ENCODE results near the gene CCHCR1.

The CCHCR1 gene

GRCh38 chr6:31115941-31116560 is 41.6 kb downstream of the CCHCR1 start:
- no peaks in the 10 kb centered on the region for H3F3A ChIP-seq (ENCODE audit: insufficient read depth)
- no peak overlapping the region for H3K27ac ChIP-seq (ENCODE audit: low read depth, low read length)
- H3K4me2 ChIP-seq (ENCODE audit: low read depth, low read length, poor library complexity, severe bottlenecking), result no peak overlapping the region
- TF ChIP-seq EZH2phosphoT487 (conservative IDR thresholded peaks at IDR 0.05; ENCODE audit: low read length) (no peak), CTCF (IDR thresholded peaks at IDR 0.05; ENCODE audit: insufficient read depth, low read length, poor library complexity, severe bottlenecking) (no peak)
- no peaks in the 10 kb centered on the region for H4K20me1 ChIP-seq (ENCODE audit: low read depth, low read length)
- H3K27me3 ChIP-seq (ENCODE audit: low read length), result no peaks in the 10 kb centered on the region
- H3K9me3 ChIP-seq (ENCODE audit: insufficient read depth, low read length), result no peaks in the 10 kb centered on the region
- H3K36me3 ChIP-seq (ENCODE audit: low read length), result no peaks in the 10 kb centered on the region
- H3K79me2 ChIP-seq (ENCODE audit: insufficient read depth, low read length), result no peaks in the 10 kb centered on the region
- H3K9me2 ChIP-seq (replicated peaks; ENCODE audit: insufficient read depth, low read length), result no peaks in the 10 kb centered on the region
- no peak overlapping the region for H3K4me3 ChIP-seq (ENCODE audit: insufficient read depth, low read length, poor library complexity, severe bottlenecking)
- H3K9ac ChIP-seq (ENCODE audit: low read length), result no peak overlapping the region
- no peak overlapping the region for H2AFZ ChIP-seq (ENCODE audit: low read depth, low read length, severe bottlenecking)

- H3K27ac ChIP-seq (ENCODE audit: low read depth, low read length), result no peak overlapping the region
- no peaks in the 10 kb centered on the region for H3F3A ChIP-seq (ENCODE audit: insufficient read depth)
- H3K36me3 ChIP-seq (ENCODE audit: low read length), result no peaks in the 10 kb centered on the region
- H3K9ac ChIP-seq (ENCODE audit: low read length), result no peak overlapping the region
- H3K9me2 ChIP-seq (replicated peaks; ENCODE audit: insufficient read depth, low read length), result no peaks in the 10 kb centered on the region
- no peaks in the 10 kb centered on the region for H3K27me3 ChIP-seq (ENCODE audit: low read length)
- no peak overlapping the region for H3K4me3 ChIP-seq (ENCODE audit: insufficient read depth, low read length, poor library complexity, severe bottlenecking)
- H4K20me1 ChIP-seq (ENCODE audit: low read depth, low read length), result no peaks in the 10 kb centered on the region
- H3K4me2 ChIP-seq (ENCODE audit: low read depth, low read length, poor library complexity, severe bottlenecking), result no peak overlapping the region
- no peaks in the 10 kb centered on the region for H3K79me2 ChIP-seq (ENCODE audit: insufficient read depth, low read length)
- TF ChIP-seq EZH2phosphoT487 (conservative IDR thresholded peaks at IDR 0.05; ENCODE audit: low read length) (no peak), CTCF (IDR thresholded peaks at IDR 0.05; ENCODE audit: insufficient read depth, low read length, poor library complexity, severe bottlenecking) (no peak)
- H2AFZ ChIP-seq (ENCODE audit: low read depth, low read length, severe bottlenecking), result no peak overlapping the region
- no peaks in the 10 kb centered on the region for H3K9me3 ChIP-seq (ENCODE audit: insufficient read depth, low read length)
Measured at GRCh38 chr6:31114970-31115849, 42.4 kb downstream of the CCHCR1 start.

- H3K4me2 ChIP-seq (ENCODE audit: low read depth, low read length, poor library complexity, severe bottlenecking), result no peak within 1 kb of the TSS
Measured at GRCh38 chr6:31114541-31114878, 43.1 kb downstream of the CCHCR1 start, which contains the start of gene PSORS1C1. TSS of gene PSORS1C1 (plus strand) at chr6:31114800. CDS start at chr6:31129633, 14,833 bp downstream.

More at GRCh38 chr6:31114541-31114878, 43.1 kb downstream of the CCHCR1 start, which contains the start of gene PSORS1C1:
- Histone ChIP-seq H3K9me2 (replicated peaks; ENCODE audit: insufficient read depth, low read length) (no peaks in the 10 kb centered on the region), H3K36me3 (ENCODE audit: low read length) (no peaks in the 10 kb centered on the region), H4K20me1 (ENCODE audit: low read depth, low read length) (no peaks in the 10 kb centered on the region), H3F3A (ENCODE audit: insufficient read depth) (no peaks in the 10 kb centered on the region), H3K27me3 (ENCODE audit: low read length) (no peaks in the 10 kb centered on the region), H3K9me3 (ENCODE audit: insufficient read depth, low read length) (no peaks in the 10 kb centered on the region), H3K9ac (ENCODE audit: low read length) (no peak within 1 kb of the TSS), H3K4me3 (ENCODE audit: insufficient read depth, low read length, poor library complexity, severe bottlenecking) (no peak within 1 kb of the TSS), H3K27ac (ENCODE audit: low read depth, low read length) (no peak within 1 kb of the TSS), H3K79me2 (ENCODE audit: insufficient read depth, low read length) (no peaks in the 10 kb centered on the region), H2AFZ (ENCODE audit: low read depth, low read length, severe bottlenecking) (no peak within 1 kb of the TSS)
- TF ChIP-seq CTCF (IDR thresholded peaks at IDR 0.05; ENCODE audit: insufficient read depth, low read length, poor library complexity, severe bottlenecking), result no peak
- TF ChIP-seq EZH2phosphoT487 (conservative IDR thresholded peaks at IDR 0.05; ENCODE audit: low read length), result no peak
